Stimulated activated naive CD8-positive, alpha-beta T cell treated with anti-CD3 and anti-CD28 coated beads, Interleukin-15, Interleukin-2, amounts not matched to agents 100 U/mL and 50 U/mL, for 24 hours (primary cell): ENCODE results near the gene BDP1.
"Not testable (repeated sequence)": the region's sequence is repeated elsewhere in the genome, so short reads cannot be mapped to it uniquely, and the experiment has no call there.

Experiments
- ATAC-seq: fragments of 150-1000 bp; cut with Tn5 transposase; one replicate; pipeline ENCODE4 v1.10.0; 2021
- DNase-seq: peaks from one replicate; pipeline ENCODE4 v3.0.0; 2021

BDP1 gene

GRCh38 chr5:71457106-71457505 lies 1.7 kb downstream of the BDP1 start:
- no peak for ATAC-seq
- no peak for DNase-seq

- ATAC-seq (no peak), DNase-seq (no peak)
These were observed 5.2 kb downstream of the BDP1 start for GRCh38 chr5:71460693-71461092.

GRCh38 chr5:71461360-71461759 lies 5.9 kb downstream of the BDP1 start:
- no peak for DNase-seq
- no peak for ATAC-seq

GRCh38 chr5:71471193-71471592 lies 15.7 kb downstream of the BDP1 start:
- no peak for ATAC-seq
- DNase-seq, result no peak

- no peak for ATAC-seq
- DNase-seq, result no peak
These were observed 20.4 kb downstream of the BDP1 start for GRCh38 chr5:71475788-71476384.

- DNase-seq (no peak), ATAC-seq (no peak)
These were observed 26.0 kb downstream of the BDP1 start for GRCh38 chr5:71481441-71481840.

GRCh38 chr5:71482132-71482531 lies 26.7 kb downstream of the BDP1 start:
- ATAC-seq, result no peak
- no peak for DNase-seq

GRCh38 chr5:71483355-71483754 lies 27.9 kb downstream of the BDP1 start:
- ATAC-seq (no peak), DNase-seq (no peak)

GRCh38 chr5:71492817-71493615 lies 37.6 kb downstream of the BDP1 start:
- ATAC-seq (no peak), DNase-seq (no peak)

GRCh38 chr5:71494202-71494601 lies 38.8 kb downstream of the BDP1 start:
- ATAC-seq, DNase-seq: not testable (repeated sequence)

- ATAC-seq, DNase-seq: not testable (repeated sequence)
These were observed 43.3 kb downstream of the BDP1 start for GRCh38 chr5:71498756-71499155.

- no peak for DNase-seq
- ATAC-seq, result no peak
These were observed 48.1 kb downstream of the BDP1 start for GRCh38 chr5:71503536-71503935.

- no peak for DNase-seq
- no peak for ATAC-seq
These were observed 66.7 kb downstream of the BDP1 start for GRCh38 chr5:71522151-71522550.

GRCh38 chr5:71525611-71526010 lies 70.2 kb downstream of the BDP1 start:
- not testable (repeated sequence) for ATAC-seq, DNase-seq

- no peak for ATAC-seq
- no peak for DNase-seq
These were observed 72.8 kb downstream of the BDP1 start for GRCh38 chr5:71528206-71528605.

GRCh38 chr5:71529682-71530081 lies 74.2 kb downstream of the BDP1 start:
- ATAC-seq (no peak), DNase-seq (no peak)

- DNase-seq, result no peak
- no peak for ATAC-seq
These were observed 77.7 kb downstream of the BDP1 start for GRCh38 chr5:71533142-71533541.

- ATAC-seq (no peak), DNase-seq (no peak)
These were observed 78.2 kb downstream of the BDP1 start for GRCh38 chr5:71533615-71534014.

- ATAC-seq (no peak), DNase-seq (no peak)
These were observed 82.2 kb downstream of the BDP1 start for GRCh38 chr5:71537687-71538086.

- DNase-seq, ATAC-seq: not testable (repeated sequence)
These were observed 95.4 kb downstream of the BDP1 start for GRCh38 chr5:71550885-71551284.

- not testable (repeated sequence) for ATAC-seq, DNase-seq
These were observed 96.1 kb downstream of the BDP1 start for GRCh38 chr5:71551582-71551981.

- DNase-seq, ATAC-seq: not testable (repeated sequence)
These were observed 96.7 kb downstream of the BDP1 start for GRCh38 chr5:71552026-71552749.

- no peak for ATAC-seq
These were observed 107.7 kb downstream of the BDP1 start for GRCh38 chr5:71563161-71563560.

More at GRCh38 chr5:71563161-71563560, 107.7 kb downstream of the BDP1 start:
- DNase-seq, result no peak
